ENCODE results near the gene RAD51B.
A peak's percentile ranks its signal among the peaks of the same experiment; 100 is the strongest.

RAD51B gene

DNA sequence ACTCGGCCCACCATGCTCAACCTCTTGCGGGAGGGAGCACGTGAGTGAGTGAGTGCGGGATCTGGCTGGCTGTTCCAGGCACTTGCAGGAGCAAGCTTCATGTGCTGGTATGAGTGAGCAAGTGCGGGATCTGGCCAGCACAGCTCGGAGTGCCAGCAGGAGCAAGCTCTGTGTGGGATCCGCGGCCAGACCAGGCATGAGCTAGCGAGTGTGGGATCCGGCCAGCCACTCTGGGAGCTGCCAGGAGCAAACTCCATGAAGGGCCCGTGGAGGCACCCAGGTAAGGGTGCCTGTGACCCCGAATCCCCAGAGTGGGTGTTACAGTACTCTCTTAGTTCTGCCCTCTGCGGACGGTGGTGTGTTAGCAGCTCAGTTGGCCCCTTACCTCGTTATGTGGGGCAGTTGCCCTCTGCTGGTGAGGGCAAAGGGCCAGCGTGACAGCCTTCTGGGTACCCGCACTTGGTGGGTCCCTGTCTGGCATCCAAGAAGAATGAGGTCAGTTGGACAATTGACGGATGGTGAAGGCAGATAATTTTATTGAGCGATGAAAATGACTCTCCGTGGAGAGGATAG is 38.3 kb downstream of the RAD51B start:
- TF ChIP-seq, protein P1, sequence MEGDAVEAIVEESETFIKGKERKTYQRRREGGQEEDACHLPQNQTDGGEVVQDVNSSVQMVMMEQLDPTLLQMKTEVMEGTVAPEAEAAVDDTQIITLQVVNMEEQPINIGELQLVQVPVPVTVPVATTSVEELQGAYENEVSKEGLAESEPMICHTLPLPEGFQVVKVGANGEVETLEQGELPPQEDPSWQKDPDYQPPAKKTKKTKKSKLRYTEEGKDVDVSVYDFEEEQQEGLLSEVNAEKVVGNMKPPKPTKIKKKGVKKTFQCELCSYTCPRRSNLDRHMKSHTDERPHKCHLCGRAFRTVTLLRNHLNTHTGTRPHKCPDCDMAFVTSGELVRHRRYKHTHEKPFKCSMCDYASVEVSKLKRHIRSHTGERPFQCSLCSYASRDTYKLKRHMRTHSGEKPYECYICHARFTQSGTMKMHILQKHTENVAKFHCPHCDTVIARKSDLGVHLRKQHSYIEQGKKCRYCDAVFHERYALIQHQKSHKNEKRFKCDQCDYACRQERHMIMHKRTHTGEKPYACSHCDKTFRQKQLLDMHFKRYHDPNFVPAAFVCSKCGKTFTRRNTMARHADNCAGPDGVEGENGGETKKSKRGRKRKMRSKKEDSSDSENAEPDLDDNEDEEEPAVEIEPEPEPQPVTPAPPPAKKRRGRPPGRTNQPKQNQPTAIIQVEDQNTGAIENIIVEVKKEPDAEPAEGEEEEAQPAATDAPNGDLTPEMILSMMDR (conservative IDR thresholded peaks at IDR 0.05) = no peak
- no peak for TF ChIP-seq ZFX (IDR thresholded peaks at IDR 0.05)
- peak overlapping the region; percentile 28 for H3K27ac ChIP-seq

DNA sequence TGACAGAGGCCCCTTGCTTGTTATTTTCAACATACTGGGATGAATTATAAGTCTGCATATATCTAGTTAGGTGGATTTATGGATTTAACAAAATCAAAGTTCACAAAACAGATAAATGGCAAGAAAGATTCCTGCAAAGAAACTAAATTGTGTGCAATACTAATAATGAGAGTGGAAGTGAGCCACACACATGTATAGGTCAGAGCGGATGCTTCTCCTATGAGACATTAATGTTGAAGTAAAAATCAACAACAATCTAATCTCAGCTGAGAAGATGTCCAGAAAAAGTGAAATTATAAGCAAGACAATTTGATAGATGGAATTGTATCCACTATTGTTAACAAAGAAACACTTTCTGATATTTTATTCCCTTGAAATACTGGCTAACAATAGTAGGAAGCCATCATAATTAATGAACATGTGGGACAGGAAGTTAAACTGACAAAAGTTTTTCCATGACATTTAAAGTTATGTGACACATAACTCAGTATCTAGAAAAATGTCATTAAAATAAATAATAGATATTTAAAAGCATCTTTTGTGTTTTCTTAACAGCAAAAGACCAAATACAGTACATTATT is 39.7 kb downstream of the RAD51B start:
- TF ChIP-seq, protein P1 (conservative IDR thresholded peaks at IDR 0.05) = no peak
- TF ChIP-seq ZFX (IDR thresholded peaks at IDR 0.05) = no peak

DNA sequence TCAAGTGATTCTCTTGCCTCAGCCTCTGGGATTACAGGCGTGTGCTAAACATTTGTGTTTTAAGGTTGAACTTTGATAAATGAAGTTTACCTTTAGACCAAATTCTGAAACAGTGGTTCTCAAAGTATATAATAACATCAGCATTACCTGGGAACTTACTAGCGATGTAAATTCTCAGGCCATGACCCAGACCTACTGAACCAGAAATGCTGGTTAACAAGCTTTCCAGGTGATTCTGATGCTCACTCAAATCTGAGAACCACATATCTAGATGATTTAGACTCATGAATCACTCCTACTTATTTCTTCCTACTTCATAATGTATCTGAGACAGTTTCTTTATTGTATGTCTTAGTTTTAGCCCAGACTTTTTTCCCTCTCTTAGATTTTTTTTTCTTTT is 43.6 kb downstream of the RAD51B start:
- H3K27ac ChIP-seq = no peak overlapping the region
- no peak for TF ChIP-seq ZFX (IDR thresholded peaks at IDR 0.05)
- TF ChIP-seq, protein P1 (conservative IDR thresholded peaks at IDR 0.05) = no peak

More for the DNA sequence above, 39.7 kb downstream of the RAD51B start:
- no peak overlapping the region for H3K27ac ChIP-seq

DNA sequence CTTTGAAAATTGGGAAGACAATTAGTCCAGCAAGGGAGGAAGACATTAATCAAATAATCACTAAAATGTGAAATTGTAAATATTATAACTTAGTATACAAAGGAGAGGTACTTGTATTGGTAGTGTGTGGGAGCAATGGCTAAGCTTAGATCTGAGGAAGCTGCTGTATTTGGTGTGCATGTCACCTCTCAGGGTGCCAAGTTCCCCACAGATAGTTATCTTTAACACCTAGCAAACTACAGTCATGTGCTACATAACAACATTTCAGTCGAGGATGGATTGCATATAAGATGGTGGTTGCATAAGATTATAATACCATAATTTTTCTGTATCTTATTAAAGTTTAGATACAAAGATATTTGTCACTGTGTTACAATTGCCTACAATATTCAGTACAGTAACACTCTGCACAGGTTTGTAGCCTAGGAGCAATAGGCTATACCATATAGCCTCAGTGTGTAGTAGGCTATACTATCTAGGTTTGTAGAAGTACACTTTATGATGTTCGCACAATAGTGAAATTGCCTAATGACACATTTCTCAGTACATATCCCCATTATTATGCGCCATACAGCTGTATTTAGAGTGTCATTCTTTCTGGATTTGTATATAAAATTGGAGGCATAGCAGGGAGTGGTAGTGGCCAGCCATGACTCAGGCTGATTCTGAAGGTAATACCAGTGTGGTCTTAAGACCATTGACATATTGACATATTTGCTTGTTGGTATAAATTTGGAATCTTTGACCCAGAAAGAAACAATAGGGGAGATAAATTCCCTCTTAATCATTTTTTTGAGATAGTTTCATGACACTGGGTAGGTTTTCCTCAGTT is 55.8 kb downstream of the RAD51B start:
- H3K27ac ChIP-seq = no peak overlapping the region
- TF ChIP-seq ZFX (IDR thresholded peaks at IDR 0.05) = no peak
- TF ChIP-seq, protein P1 (conservative IDR thresholded peaks at IDR 0.05) = no peak

DNA sequence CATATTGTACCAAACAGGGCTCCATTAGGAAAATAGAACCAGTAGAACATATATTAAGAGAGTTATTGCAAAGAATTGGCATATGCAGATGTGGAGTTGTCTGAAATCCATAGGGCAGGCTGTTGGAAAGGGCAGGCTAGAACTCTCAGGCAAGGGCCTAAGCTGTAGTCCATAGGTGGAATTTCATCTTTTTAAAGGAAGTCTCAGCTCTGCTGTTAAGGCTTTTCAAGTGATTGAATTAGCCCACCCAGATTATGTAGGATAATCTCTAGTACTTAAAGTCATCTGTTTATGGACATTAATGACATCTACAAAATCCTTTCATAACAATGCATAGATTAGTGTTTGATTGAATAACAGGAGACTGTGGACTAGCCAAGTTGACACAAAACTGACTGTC is 59.4 kb downstream of the RAD51B start:
- TF ChIP-seq ZFX (IDR thresholded peaks at IDR 0.05) = no peak
- TF ChIP-seq, protein P1 (conservative IDR thresholded peaks at IDR 0.05) = no peak
- H3K27ac ChIP-seq = no peak overlapping the region

DNA sequence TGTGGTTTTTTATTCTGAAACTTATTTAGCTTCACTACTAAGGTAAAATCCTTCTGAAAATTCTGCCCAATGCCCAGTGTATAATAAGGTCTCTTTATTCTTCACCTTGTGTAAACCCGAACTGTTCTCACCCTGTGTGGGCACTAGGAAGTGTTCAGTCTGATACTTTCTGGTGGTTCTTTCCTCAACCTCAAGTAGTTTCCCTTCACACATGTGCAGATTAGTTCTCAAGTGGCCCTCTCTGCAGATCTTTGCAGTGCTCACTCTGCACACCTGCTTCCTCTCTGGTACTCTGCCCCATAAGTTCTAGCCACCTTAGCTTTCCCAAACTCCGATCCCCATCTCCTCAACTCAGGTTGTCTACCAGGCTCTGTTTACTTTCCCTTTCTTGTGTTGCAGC is 61.6 kb downstream of the RAD51B start:
- H3K27ac ChIP-seq = no peak overlapping the region
- TF ChIP-seq ZFX (IDR thresholded peaks at IDR 0.05) = no peak
- TF ChIP-seq, protein P1 (conservative IDR thresholded peaks at IDR 0.05) = no peak

DNA sequence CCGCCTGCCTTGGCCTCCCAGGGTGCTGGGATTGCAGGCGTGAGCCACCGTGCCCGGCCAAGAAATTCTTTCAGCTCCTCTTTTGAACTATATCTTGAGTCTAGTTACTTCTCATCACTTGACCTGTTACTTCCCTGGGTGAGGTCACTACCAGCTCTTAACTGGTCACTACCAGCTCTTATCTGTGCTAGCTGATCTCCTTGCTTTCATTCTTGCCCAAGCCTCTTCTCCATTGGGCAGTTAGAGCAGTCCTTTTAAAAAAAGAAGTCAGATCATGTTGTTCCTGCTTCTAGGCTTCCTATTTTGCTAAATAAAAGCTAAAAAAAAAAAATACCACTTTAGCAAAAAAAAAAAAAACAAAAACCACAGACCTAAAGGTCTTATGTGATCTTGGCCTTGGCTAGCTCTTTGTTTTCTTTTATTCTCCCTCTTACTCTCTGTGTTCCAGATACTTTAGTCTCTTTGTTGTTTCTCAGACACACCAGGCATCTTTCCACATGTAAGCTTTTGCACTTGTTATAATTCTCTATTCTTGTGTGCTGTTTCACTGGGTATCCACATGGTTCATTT is 63.5 kb downstream of the RAD51B start:
- TF ChIP-seq ZFX (IDR thresholded peaks at IDR 0.05) = no peak
- TF ChIP-seq, protein P1 (conservative IDR thresholded peaks at IDR 0.05) = no peak
- H3K27ac ChIP-seq = no peak overlapping the region

All from C4-2B (cell line).